ENCODE data around the gene PMFBP1.

PMFBP1 gene

DNA sequence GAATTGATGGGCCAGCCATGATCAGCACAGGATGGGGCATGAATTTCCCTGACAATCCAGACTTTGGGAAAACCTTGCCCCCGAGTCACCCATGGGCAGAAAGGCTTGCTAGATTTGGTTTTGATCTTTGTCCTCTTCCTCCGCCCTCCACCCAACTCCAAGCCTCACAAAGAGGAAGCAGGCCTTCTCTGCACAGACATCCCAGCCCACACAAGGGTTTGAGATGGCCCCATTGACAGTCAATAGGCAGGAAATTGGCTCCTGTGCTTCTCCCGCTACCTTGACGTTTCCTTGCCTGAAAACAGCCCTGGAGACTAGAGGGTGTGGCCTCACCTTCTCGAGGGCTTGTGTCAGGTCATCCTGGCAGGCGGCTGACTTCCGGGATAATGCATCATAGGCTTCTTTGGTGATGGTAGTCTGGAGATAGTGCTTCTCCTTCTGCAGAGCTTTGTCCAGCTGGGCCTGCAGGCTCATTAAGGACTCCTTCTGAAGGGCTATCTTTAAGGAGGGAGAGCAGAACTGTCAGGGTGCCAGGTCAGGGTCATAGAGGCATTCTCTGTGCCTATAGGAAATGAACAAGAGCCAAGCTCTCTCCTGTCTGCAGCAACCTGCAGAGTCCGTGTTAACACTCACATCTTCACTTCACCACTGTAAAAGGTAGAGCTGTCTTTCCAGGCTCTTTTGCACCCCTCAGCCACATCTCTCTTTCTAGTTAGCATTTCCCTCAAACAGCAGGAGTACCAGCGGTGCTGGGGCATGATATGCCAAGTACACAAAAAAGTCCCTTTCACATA is 46.1 kb downstream of the PMFBP1 start:
- DNase-seq, result no peak

DNA sequence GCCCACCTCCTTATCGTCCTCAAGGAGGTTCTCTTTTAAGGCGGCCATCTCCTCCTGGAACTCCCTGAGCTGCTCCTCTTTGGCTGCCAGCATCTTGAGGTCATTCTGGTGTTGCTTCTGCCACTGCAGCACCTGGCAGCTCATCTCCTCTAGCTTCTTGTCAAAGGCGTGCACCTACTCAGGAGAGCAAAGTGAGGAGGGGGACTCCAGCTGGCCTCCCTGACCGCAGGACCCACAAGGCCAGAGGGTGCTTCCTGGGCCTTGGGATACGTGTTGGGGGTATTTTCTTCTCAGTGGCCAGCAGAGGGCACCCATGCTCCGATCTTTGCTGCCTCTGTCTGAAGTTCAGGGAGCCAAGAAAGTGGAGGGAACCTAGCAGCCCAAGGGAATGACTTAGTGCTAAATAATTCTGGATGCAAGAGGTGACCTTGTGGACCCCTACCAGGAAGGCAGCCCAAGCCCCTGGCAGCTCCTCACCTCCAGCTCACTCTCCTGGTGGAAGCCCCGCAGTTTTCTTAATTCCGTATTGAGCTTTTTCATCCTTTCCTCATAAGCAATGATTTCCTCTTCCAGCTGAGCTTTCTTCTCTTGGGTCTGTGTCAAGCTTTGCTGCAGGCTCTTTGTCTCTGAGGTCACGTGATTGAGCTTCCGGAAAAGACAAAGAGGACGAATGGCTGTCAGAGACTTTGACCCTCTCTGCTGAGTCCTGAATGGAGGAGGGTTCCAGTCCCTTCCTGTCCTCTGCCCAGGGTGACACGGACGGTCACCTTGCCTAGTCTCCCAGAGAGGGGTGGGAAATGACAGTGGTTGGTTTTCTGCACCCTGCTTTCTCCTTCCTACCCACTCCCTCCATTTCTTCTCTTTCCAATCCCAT is 47.0 kb downstream of the PMFBP1 start:
- DNase-seq, result peak; percentile 90

DNA sequence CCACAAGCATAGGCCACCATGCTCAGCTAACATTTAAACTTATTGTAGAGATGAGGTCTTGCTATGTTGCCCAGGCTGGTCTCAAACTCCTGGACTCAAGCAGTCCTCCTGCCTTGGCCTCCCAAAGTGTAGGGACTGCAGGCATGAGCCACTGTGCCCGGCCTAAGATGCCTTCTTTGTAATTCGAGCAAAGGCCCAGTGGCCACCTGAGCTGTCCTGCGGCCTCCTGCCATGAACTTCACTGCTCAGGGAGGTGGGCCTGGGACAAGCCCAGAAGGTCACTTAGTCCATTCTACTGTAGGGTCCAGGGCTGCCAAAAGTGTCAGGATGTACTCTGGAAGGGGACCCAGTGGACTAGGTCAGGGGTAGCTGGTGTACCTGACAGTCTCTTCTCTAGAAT is 47.8 kb downstream of the PMFBP1 start:
- DNase-seq, result no peak

DNA sequence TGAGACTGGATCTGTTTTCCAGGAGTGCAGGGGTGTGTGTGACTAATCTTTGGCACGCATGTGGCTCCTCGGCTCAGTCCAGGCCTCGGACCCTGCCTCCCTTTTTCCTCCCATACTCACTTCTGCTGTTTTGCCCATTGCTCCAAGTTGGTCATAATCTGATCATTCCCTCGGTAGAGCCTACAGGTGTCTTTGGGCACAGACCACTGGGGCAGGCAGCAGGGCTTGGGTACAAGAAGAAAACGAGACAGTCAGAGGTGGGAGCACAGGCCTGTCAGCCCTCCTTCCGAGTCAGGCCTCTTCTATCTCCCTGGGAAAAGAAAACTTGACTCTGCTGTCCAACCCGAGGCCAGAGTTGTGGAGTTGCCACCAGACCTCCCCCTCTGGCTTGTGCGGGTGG is 48.5 kb downstream of the PMFBP1 start:
- no peak for DNase-seq

DNA sequence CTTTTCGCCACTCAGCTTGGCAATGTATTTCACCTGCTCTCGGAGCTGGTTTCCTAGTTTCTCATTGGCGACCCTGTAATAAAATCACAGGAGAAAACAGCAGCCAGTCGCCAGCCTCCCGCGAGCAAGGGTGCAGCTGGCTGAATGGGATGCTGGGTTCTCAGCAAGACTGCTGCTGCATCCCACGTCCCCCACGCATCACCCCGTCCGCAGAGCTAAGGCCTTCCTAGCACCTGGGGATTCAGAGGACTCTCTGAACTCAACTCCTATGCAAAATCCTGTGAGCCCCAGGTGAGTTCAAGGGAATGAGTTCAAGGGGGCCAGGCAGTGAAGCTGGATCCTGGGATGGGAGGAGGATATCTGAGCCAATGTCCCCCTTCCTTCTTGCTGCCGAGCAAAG is 49.0 kb downstream of the PMFBP1 start:
- DNase-seq, result no peak

DNA sequence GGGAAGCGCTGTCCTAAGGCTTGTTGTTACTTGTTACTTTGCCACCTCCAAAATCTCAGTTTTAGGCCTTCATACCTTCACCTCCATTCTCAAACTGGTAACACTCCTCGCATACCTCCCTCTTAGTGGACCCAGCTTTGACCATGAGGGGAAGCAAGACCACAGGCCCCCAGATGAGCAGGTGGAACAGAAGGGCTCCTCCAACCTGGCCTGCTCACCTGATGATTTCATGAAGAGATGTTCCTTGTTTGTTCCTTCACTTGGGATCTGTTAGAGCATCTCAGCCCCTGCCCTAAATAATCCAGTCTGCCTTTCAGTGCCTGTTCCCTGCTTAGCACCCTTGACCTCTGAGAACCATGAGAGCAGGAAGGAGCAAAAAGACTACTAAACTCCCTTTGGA is 49.6 kb downstream of the PMFBP1 start:
- no peak for DNase-seq

DNA sequence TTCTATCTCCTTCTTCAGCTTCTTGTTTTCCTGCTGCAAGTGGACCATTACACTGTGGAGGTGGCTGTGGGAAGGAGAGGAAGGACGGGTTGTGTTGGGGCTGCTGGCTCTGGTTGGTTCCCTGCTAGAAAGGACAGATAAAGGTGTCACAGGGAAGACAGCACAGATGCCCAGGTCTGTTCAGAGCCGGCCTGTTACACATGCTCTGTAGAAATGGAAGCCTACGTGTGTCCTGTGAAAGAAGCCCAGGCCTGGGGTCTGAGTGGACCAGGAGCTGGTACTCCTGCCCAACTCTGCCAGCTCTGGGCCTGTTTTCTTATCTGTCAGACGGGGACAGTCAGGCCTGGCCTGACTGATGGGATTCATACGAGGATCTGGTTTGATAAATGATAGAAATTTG is 51.9 kb downstream of the PMFBP1 start:
- no peak for DNase-seq

DNA sequence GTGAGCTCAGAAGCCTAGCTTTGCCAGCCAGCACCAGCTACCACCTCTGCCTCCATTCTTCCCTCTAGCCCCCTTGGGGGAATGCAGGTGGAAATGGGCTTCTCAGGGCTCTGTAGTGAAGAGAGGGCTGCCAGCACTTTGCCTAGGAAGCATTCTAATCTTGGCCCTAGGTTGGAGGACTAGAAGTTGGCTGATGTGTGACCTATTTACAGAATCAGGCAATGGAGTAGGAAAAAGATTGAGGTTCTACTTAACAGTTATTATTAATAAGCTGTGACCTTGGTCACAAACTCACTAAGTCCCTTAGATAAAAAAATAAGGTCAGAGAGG is 58.4 kb downstream of the PMFBP1 start:
- DNase-seq, result no peak

DNA sequence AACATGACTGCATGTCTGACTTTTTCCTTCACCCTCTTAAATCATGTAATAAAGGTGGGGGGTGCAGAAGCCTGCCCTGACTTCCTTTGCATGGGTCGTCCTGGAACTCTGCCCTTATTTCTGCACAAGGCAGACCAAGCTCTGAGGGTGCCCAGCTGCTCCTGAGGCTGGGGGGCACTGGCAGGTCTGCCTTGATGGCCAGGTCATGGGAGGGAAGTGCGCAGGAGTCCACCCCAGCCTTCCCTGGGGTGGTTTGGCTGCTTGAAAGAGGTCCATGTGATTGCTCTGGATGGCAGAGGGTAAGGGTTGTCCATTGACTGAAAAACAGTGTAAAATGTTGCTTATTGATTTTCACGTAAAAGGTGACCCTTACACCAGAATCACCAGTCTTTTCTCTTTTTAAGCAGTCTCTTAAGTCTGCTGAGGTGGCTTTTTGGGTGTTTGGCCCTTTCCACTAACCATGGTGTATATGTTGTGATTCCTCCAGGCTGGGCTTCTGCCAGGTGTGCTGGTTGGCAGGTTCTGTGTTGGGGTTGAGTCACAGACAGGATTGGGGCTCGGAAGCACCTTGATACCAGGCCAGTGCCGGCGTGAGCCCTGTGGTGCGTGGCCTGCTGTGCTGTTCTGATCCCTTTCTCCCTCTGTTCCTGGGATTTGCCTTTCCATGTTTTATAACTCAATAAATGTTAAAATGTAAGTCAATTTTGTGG is 58.9 kb downstream of the PMFBP1 start:
- no peak for DNase-seq

DNA sequence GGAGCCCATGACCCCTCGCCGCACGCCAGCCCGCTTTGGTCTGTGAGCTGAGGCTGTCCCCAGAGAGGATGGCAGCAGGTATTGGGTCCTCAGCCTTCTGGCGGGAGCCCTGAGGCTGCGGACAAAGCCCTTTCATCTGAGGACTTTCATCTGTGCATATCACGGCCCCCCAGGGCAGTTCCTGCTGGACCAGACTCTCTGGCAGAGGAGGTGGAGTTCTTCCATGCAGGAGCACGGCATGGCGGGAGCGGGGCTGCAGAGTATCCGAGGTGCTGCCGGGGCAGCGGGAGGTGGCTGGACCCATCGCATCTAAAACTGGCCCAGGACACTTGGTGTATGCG is 59.5 kb downstream of the PMFBP1 start:
- DNase-seq, result no peak

DNA sequence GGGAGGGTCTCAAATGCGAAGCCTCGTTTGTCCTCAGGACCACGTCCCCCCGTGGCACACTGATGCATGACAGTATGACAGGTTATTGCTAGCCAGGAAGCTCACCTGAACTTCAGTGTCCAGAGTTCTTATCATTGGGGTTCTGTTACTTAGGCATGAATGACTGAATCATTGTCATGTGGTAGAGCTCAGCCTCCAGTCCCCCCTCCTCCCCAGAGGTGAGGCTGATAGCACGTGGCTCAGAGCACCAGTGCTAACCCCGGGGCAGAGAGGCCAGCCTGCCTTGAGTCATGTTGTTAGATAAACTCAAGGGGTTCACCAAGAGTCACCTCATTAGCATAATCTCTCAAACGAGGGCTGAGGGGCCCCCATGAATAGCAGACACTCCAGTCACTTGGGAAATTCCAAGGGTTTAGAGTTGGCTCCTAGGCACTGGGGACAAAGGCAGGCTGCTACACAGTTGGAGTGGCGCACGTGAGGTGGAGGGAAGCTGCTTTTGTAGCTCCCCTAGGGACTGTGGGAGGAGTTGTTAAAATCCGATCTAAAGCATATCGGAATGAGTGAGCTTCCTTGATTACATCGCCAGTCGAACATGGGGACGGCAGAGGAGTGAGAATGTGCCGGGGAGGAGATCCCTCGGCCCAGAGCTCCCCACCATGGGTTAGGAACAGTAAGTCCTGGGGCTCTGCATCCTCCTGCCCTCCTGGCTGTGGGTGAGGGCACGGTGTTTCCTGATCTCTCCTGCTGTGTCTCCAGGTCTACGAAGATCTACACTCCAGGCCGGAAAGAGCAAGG is 60.1 kb downstream of the PMFBP1 start:
- DNase-seq, result no peak

DNA sequence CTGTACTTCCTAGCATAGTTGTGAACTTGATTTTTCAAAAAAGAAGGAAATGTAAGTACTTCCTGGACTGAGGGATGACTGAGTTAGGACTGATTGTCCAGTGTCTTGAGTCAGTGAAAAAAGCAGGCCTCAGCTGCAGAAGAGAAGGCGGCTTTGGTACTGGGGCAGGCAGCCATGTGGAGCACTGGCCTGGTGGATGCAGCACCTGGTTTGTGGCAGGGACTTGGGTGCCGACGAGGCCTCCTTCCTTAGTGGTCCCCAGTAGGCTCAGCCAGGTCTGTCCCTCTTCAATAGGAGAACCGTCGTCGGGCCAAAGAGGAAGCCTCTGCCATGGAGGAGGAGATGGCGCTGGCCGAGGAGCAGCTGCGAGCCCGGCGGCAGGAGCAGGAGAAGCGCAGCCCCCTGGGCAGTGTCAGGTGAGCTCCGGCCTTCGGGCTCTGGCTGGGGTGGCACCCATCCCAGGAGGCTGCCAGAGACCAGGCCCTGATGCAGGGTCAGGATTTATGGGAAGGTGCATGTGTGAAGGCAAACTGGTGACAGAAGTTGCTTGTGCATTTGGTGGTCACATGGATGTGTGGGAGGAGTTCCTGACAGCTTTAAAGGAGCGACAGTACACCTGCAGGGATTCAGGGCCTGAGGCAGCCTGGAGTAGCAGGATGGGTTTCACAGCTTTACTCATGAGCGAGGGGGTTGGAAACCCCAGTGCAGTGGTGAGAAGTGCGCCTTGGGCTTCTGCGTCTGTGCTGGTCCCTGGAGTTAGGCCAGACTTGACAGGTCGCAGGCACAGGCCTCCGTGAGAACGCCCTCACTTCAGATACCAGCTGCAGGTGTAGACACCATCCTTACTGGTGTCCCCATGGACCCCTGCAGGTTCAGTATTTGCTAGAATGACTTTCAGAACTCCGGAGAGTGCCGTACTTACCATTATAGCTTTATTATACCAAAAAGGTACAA is 61.0 kb downstream of the PMFBP1 start:
- no peak for DNase-seq

DNA sequence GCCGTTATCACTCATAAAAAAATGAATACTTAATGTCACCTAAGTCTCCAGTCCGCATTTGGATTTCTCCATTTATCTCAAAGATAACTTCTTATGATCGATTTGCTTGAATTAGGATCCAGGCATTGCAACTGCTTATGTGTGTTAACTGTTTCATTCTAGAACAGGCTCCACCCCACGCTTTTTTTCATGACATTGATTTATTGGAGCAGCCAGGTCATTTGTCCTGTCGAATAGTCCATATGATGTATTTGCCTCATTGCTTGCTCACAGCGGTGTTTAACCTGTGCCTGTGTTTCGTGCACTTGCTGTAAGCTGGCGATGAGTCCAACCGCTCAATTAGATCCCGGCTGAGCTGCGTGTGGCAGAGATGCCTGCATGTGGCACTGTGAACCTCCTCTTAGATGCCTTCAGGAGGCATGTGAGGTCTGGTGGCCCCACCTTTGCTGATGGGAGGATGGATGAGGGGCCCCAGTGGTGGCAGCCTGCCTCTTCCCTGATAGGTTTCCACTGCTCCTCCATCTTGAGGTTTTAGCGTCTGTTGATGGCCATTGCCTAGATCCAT is 61.9 kb downstream of the PMFBP1 start:
- no peak for DNase-seq

DNA sequence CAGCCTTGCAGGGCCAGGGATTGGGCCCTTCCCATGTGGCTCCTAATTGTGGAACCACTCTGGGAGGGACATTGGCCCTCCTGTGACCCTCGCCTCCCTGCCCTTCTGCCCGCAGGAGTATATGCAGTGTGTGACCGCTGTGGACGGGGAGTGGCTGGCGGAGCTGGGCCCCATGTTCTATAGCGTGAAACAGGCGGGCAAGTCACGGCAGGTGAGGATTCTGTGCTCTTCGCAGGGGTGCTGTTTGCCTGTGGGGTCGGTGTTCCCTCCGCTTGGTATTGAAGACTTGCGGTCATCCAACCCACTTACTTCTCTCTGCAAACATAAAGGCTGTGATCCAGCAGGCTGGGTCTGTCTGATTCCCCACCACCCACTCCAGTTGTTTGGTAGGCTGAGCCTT is 62.7 kb downstream of the PMFBP1 start:
- DNase-seq, result no peak

DNA sequence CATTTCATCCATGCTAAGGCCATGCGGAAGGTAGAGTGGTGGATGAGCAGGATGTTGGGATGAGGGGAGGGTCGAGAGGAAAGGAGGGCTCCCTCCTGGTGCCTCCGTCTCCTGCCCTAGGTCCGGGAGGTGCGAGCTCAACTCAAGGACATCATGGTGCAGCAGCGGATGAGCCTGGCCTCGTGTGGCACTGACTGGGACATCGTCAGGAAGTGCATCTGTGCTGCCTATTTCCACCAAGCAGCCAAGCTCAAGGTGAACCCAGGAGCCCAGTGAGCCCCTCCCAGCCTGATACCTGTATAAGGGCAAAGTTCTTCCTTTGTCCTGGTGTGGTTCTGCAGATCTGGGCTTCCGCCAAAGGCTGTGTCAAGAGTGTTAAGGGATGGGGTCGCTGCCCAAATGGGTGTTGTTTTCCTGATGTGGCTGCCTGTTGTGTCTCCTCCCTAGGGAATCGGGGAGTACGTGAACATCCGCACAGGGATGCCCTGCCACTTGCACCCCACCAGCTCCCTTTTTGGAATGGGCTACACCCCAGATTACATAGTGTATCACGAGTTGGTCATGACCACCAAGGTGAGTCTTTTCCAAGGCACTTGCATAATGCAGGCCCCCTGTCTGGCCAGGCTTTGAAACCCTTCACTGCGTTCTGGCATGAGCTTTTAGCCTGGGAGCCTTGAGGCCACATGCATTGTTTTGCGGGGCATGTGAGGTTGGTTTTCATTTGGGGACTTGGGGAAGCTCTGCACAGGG is 63.4 kb downstream of the PMFBP1 start:
- no peak for DNase-seq

DNA sequence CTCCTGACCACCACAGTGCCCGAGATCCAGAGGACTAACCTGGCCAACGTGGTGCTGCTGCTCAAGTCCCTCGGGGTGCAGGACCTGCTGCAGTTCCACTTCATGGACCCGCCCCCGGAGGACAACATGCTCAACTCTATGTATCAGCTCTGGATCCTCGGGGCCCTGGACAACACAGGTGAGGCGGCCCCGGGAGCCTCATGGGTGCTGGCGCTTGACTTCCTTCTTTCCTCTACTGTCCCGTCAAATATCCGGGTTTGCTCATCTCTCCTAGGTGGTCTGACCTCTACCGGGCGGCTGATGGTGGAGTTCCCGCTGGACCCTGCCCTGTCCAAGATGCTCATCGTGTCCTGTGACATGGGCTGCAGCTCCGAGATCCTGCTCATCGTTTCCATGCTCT is 64.6 kb downstream of the PMFBP1 start:
- DNase-seq, result no peak

DNA sequence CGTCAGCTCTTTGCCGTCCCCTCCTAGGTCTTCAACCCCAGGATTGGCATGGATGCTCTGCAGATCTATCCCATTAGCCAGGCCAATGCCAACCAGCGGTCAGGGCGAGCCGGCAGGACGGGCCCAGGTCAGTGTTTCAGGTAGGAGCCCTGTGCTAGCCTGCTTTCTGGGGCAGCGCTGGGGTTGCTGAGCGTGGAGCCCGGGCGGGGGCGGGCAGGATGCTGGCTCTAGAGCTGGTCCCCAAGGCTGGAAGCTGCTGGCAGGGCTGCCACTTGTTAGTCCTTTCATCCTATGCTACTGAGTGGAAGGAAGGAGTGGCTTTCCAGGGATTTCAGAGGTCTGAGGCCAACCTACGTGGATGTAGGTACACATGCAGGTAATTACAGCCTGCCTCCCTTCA is 66.0 kb downstream of the PMFBP1 start:
- DNase-seq, result no peak

DNA sequence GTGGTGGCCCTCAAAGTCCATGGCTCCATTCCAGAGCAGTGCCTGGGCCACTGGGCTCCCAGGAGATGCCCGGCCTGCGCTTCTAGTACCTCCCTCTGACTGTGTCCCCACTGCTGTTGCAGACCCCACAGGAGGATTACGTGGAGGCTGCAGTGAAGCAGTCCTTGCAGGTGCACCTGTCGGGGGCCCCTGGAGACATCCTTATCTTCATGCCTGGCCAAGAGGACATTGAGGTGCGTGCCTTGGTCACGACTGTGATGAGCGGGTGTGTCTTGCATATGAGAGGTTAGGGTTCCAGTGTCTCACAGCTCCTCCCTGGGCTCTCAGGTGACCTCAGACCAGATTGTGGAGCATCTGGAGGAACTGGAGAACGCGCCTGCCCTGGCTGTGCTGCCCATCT is 67.0 kb downstream of the PMFBP1 start:
- DNase-seq, result no peak

DNA sequence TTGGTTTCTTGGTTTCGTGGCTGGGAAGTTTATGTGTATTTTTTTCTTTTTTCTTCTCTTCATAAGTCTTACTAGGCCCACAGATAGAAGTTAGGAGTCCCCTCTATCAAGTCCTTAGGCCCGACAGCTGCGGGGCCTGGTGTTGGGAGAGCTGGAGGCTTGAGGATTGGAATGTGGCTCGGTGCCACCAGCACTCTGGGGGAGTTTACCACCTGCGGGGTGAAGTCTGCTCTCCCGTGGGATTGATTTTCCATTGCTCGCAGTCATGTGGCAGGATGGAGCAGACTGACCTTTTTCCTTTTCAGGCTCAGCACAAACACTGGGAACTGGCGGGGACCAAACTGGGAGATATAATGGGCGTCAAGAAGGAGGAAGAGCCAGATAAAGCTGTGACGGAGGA is 70.8 kb downstream of the PMFBP1 start:
- DNase-seq, result no peak

DNA sequence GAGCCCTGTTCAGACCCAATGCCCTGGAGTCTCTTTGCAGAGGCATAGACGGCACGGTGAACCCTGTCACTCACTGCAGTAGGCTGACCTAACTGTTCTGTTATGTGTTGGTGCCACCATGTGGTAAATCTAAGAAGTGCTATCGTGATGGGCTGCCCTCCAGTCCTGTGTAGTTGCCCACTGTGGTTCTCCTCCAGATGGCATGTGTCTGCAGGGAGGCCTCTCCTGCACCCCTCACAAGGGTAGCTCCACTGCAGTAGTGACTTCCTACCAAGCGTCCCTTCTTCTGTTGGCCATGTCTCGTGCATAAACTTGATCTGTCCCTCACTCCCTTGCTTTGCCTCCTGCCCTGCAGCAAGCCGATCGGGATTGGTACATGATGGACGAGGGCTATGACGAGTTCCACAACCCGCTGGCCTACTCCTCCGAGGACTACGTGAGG is 72.6 kb downstream of the PMFBP1 start:
- DNase-seq, result peak; percentile 82

DNA sequence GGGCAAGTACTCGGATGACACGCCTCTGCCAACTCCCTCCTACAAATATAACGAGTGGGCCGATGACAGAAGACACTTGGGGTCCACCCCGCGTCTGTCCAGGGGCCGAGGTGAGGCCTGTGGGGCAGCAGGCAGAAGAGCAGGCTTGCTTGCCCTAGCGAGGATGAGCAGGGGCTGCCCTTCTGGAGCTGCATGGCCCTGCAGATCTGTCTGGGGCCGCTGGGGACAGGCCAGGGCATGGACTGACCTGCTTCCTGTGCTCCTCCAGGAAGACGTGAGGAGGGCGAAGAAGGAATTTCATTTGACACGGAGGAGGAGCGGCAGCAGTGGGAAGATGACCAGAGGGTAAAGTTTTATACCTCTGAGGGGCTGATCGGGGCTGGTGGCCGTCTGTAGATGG is 73.0 kb downstream of the PMFBP1 start:
- no peak for DNase-seq

Data from eye (tissue), 1 donor.